K562 (cell line): ENCODE data around the gene DNAAF3. TPM values are rescaled to one million over a fixed set of nuclear protein-coding genes. Genes with fewer than 3 reads are reported as not detected.

Experiments used
- ATAC-seq: fragments of 200-7000 bp; cut with Tn5 transposase; 3 replicates; pipeline ENCODE4 v1.9.1; 2020; ENCODE audit warnings: moderate library complexity
- BruUV-seq: library from RNA; stranded (reverse); fragments of 400-500 nt; replicated peaks from 2 replicates; lab custom pipeline; 2021; lab: Mats Ljungman, UMichigan
- CTCF ChIA-PET: fragments of 300-600 bp; formaldehyde crosslinking; extraction: SDS; loops from one replicate; lab custom pipeline; 2021; ENCODE audit warnings: low intra/inter-chr PET ratio; lab: Yijun Ruan, JAX
- POLR2A ChIA-PET: fragments of 300-600, 350-650 bp; sonication (Branson Sonifier 250); formaldehyde crosslinking; extraction: SDS; loops from one replicate; lab custom pipeline; 2021; ENCODE audit warnings: antibody characterized with exemption, inconsistent platforms; lab: Yijun Ruan, JAX
- DNase-seq, 4 experiments: peaks; one replicate each; pipeline versions ENCODE4 v3.0.0 to v3.0.0-alpha.2; 2011 to 2018; ENCODE audit warnings: low spot score in 3 of 4, mixed read lengths in 3 of 4; ENCODE audit errors: extremely low read depth in 1 of 4
- FAIRE-seq: peaks from 2 replicates; lab custom pipeline; 2011; peaks lifted over from hg19 to GRCh38; lab: Jason Lieb, UNC
- H2AFZ ChIP-seq: 2 replicates; pipeline ENCODE4 v1.6.0; 2011; ENCODE audit warnings: low read depth, low read length, control low read depth, inconsistent platforms
- H3K27ac ChIP-seq: fragments of 200-600 bp; 3 replicates; pipeline ENCODE4 v1.8.0; 2011; ENCODE audit warnings: low read depth, mild to moderate bottlenecking, control low read depth, inconsistent platforms, low read length, moderate library complexity, mixed read lengths; ENCODE audit errors: extremely low read depth
- H3K27me3 ChIP-seq, 2 experiments: fragments of 300-600 bp in 1 of 2; 2 replicates in 1 of 2; 3 replicates in 1 of 2; pipeline versions ENCODE4 v1.6.0 to v1.8.0; 2011; ENCODE audit warnings: inconsistent platforms in 2 of 2, low read length in 2 of 2, mild to moderate bottlenecking in 1 of 2, mixed read lengths in 1 of 2, moderate library complexity in 1 of 2; ENCODE audit not compliant: control insufficient read depth in 2 of 2, insufficient read depth in 2 of 2
- H3K36me3 ChIP-seq: fragments of 300-600 bp; 3 replicates; pipeline ENCODE4 v1.8.0; 2011; ENCODE audit warnings: mild to moderate bottlenecking, low read length, inconsistent platforms; ENCODE audit not compliant: control insufficient read depth, insufficient read depth
- H3K4me1 ChIP-seq, 2 experiments: fragments of 200-600 bp in 1 of 2; replicated peaks in 1 of 2; 2 replicates in 1 of 2; 3 replicates in 1 of 2; pipeline versions ENCODE4 v1.5.1 to v1.8.0; 2011; ENCODE audit warnings: inconsistent platforms in 2 of 2, low read length in 2 of 2, mild to moderate bottlenecking in 1 of 2, mixed read lengths in 1 of 2, moderate library complexity in 1 of 2; ENCODE audit not compliant: control insufficient read depth in 2 of 2, insufficient read depth in 2 of 2
- H3K4me2 ChIP-seq: 2 replicates; pipeline ENCODE4 v1.6.1; 2011; ENCODE audit warnings: low read length, control low read depth, inconsistent platforms, mixed read lengths; ENCODE audit not compliant: insufficient read depth
- H3K4me3 ChIP-seq: fragments of 200-600 bp; sonication (generic), shearing (Covaris generic); 2 replicates; pipeline ENCODE4 v1.5.1; 2016; ENCODE audit warnings: control low read depth, inconsistent platforms
- H3K79me2 ChIP-seq: fragments of 200-600 bp; 3 replicates; pipeline ENCODE4 v1.8.0; 2011; ENCODE audit warnings: low read length, inconsistent platforms; ENCODE audit not compliant: control insufficient read depth, insufficient read depth
- H3K9ac ChIP-seq, 2 experiments: 2 replicates each; pipeline versions ENCODE4 v1.6.0 to v1.6.1; 2011; ENCODE audit warnings: low read depth in 2 of 2, low read length in 2 of 2, control low read depth in 1 of 2, inconsistent platforms in 1 of 2, mild to moderate bottlenecking in 1 of 2, mixed read lengths in 1 of 2; ENCODE audit not compliant: insufficient read depth in 1 of 2
- H3K9me1 ChIP-seq: one replicate; pipeline ENCODE4 v1.6.0; 2011; ENCODE audit warnings: inconsistent platforms, mild to moderate bottlenecking, low read length, moderate library complexity; ENCODE audit not compliant: control insufficient read depth, insufficient read depth
- H3K9me3 ChIP-seq: replicated peaks from 2 replicates; pipeline ENCODE4 v1.5.1; 2011; ENCODE audit warnings: low read depth, low read length, inconsistent platforms; ENCODE audit not compliant: control insufficient read depth, insufficient read depth
- H4K20me1 ChIP-seq: replicated peaks from 2 replicates; pipeline ENCODE4 v1.6.1; 2011; ENCODE audit warnings: low read length, inconsistent platforms, mixed read lengths; ENCODE audit not compliant: control insufficient read depth, insufficient read depth
- BRF2 ChIP-seq: IDR thresholded peaks from 3 replicates; pipeline ENCODE4 v1.6.1; 2011; ENCODE audit warnings: borderline replicate concordance, mild to moderate bottlenecking; ENCODE audit not compliant: insufficient read length, insufficient read depth
- FOXM1 ChIP-seq, 2 experiments: fragments of 450-650 bp in 1 of 2; sonication (generic) in 1 of 2; formaldehyde crosslinking in 1 of 2; IDR thresholded peaks; 2 replicates each; pipeline versions ENCODE4 v1.6.1 to v1.9.0; 2017 to 2022; ENCODE audit warnings: low read depth in 2 of 2, mild to moderate bottlenecking in 2 of 2, missing genetic modification reagents in 1 of 2, moderate library complexity in 1 of 2
- HDAC1 ChIP-seq, 2 experiments: fragments of 450-650 bp; IDR thresholded peaks; 2 replicates each; pipeline ENCODE4 v1.6.1; 2016 to 2017; ENCODE audit warnings: inconsistent platforms in 1 of 2, mild to moderate bottlenecking in 1 of 2, moderate library complexity in 1 of 2
- HLTF ChIP-seq: fragments of 450-650 bp; IDR thresholded peaks from 2 replicates; pipeline ENCODE4 v1.6.1; 2016
- HNRNPK ChIP-seq: fragments of 200-400 bp; formaldehyde crosslinking; IDR thresholded peaks from one replicate; pipeline ENCODE4 v1.6.1; 2018; ENCODE audit warnings: mild to moderate bottlenecking, low read depth, low read length; ENCODE audit not compliant: poor library complexity, severe bottlenecking
- ID3 ChIP-seq, 2 experiments: fragments of 250-450 bp in 1 of 2; fragments of 450-650 bp in 1 of 2; sonication (Bioruptor Pico) in 1 of 2; IDR thresholded peaks; 2 replicates each; pipeline versions ENCODE4 v1.6.1 to v1.8.0; 2016 to 2021; ENCODE audit warnings: mild to moderate bottlenecking in 2 of 2, moderate library complexity in 2 of 2, missing compliant biosample characterization in 1 of 2, missing genetic modification characterization in 1 of 2
- ILF3 ChIP-seq: fragments of 450-650 bp; IDR thresholded peaks from 2 replicates; pipeline ENCODE4 v1.6.1; 2018; ENCODE audit warnings: antibody characterized with exemption, mild to moderate bottlenecking, moderate library complexity, borderline replicate concordance
- ZC3H8 ChIP-seq: fragments of 450-650 bp; IDR thresholded peaks from 2 replicates; pipeline ENCODE4 v1.6.1; 2017
- ZNF124 ChIP-seq: sonication (generic); formaldehyde crosslinking; IDR thresholded peaks from 2 replicates; pipeline ENCODE4 v1.8.1; 2022; ENCODE audit warnings: missing genetic modification reagents
- ZNF324 ChIP-seq: fragments of 250-450 bp; sonication (Bioruptor Pico); IDR thresholded peaks from 2 replicates; pipeline ENCODE4 v1.4.0; 2020; ENCODE audit warnings: mild to moderate bottlenecking
- ZNF76 ChIP-seq: fragments of 250-450 bp; sonication (Bioruptor Pico); IDR thresholded peaks from 2 replicates; pipeline ENCODE4 v1.4.0; 2020; ENCODE audit warnings: mild to moderate bottlenecking, moderate library complexity, borderline replicate concordance
- ZNF785 ChIP-seq: fragments of 250-450 bp; sonication (Bioruptor Pico); IDR thresholded peaks from 2 replicates; pipeline ENCODE4 v1.4.0; 2020; ENCODE audit warnings: mild to moderate bottlenecking
- ZNF830 ChIP-seq: fragments of 250-450 bp; sonication (Bioruptor Pico); IDR thresholded peaks from 2 replicates; pipeline ENCODE4 v1.5.0; 2021; ENCODE audit warnings: mild to moderate bottlenecking
- WGBS: fragments of 100-300 bp; shearing (Covaris generic); methylation state at CpG from one replicate; pipeline ENCODE4 v1.1.6; 2016; ENCODE audit warnings: low coverage, mixed read lengths; ENCODE audit not compliant: insufficient coverage; ENCODE audit errors: missing lambda C conversion rate; 5-methylcytosine and 5-hydroxymethylcytosine counted together
- in situ Hi-C: fragments of 300-500 bp; cut with MboI; formaldehyde crosslinking; loops from 4 replicates; pipeline ENCODE4 v1.15.0; 2018; ENCODE audit warnings: inconsistent platforms, mixed read lengths
- intact Hi-C: fragments of 100-400 bp; cut with micrococcal nuclease; formaldehyde crosslinking; loops from 2 replicates; pipeline ENCODE4 v1.14.2; 2022
- polyA plus RNA-seq, 8 experiments: library from polyadenylated mRNA; depleted of rRNA in 4 of 8; stranded (reverse) in 5 of 8; unstranded in 3 of 8; fragments of >200 nt; fragmentation: Nextera tagmentation in 2 of 8; fragmentation: Illumina TruSeq in 1 of 8; extraction: Ambion mirVana in 2 of 8; extraction: Trizol in 1 of 8; gene quantifications; 2 replicates each; pipeline versions ENCODE4 v1.2.1 to v1.2.3, GENCODE V29; 2011 to 2014; ENCODE audit warnings: inconsistent platforms in 1 of 8, missing spikeins in 1 of 8
- total RNA-seq, 7 experiments: library from RNA; depleted of rRNA in 6 of 7; stranded (reverse); fragments of >200 nt in 6 of 7; fragmentation: Illumina TruSeq in 2 of 7; extraction: Trizol in 2 of 7; gene quantifications; 2 replicates each; pipeline versions ENCODE4 v1.2.1 to v1.2.3, GENCODE V29; 2011 to 2021; ENCODE audit warnings: low replicate concordance in 1 of 7

The DNAAF3 gene
- total and polyA plus RNA-seq, 9 of the 15 experiments (the other 6 are each of a cell fraction or from before 2014, with no cell fraction given), result 21.6 to 61.5 (median 43.0) TPM

GRCh38 chr19:55196803-55197202, 30.4 kb upstream of the DNAAF3 start (continued):
- no peak for TF ChIP-seq BRF2
- TF ChIP-seq FOXM1 (IDR thresholded peaks at IDR 0.05; ENCODE audit: low read depth), result no peak
- TF ChIP-seq FOXM1 (CRISPR knock-in tag; IDR thresholded peaks at IDR 0.05; ENCODE audit: low read depth), result no peak
- no peak for TF ChIP-seq ZNF830
- no peak for TF ChIP-seq ZNF785 (CRISPR knock-in tag)
- TF ChIP-seq ZNF76 (CRISPR knock-in tag), result no peak
- no peak for TF ChIP-seq ZNF324 (CRISPR knock-in tag)
- no peak for TF ChIP-seq HDAC1 (IDR thresholded peaks at IDR 0.05)
- no peak for TF ChIP-seq ZC3H8
- no peak for TF ChIP-seq HNRNPK

- CTCF ChIA-PET, result no interaction called here
- Histone ChIP-seq H3K9me1 (no peaks in the 10 kb centered on the region), H3K27me3 (no peaks in the 10 kb centered on the region), H3K27ac (no peak overlapping the region), H2AFZ (no peak overlapping the region), H4K20me1 (no peaks in the 10 kb centered on the region), H3K36me3 (peaks cover 45% of the 10 kb centered on the region), H3K4me3 (no peak overlapping the region), H3K79me2 (no peaks in the 10 kb centered on the region), H3K4me2 (no peak overlapping the region), H3K9ac (no peak overlapping the region), H3K4me1 (peaks cover 0 to 12% of the 10 kb centered on the region in 2 experiments; a peak in 1 of 5 replicates), H3K9me3 (no peaks in the 10 kb centered on the region)
- in situ Hi-C loops (no loop called here), intact Hi-C loops (no loop called here)
- WGBS, result 79% methylated on average over 10 of the region's 12 CpGs
- DNase-seq (no peak), ATAC-seq (no peak), FAIRE-seq (no peak)
- POLR2A ChIA-PET, result interaction anchor here (0.7 to 1.8 kb wide), 2 partner anchors 18 to 23 kb away, joined by 5 to 6 read pairs; no protein-coding TSS in a partner anchor
- BruUV-seq, result no TSS peak
- no peak for TF ChIP-seq ZNF124 (CRISPR knock-in tag)
- no peak for TF ChIP-seq ILF3
- TF ChIP-seq ID3 (CRISPR knock-in tag; IDR thresholded peaks at IDR 0.05), result no peak
- TF ChIP-seq ID3 (tag; IDR thresholded peaks at IDR 0.05), result no peak
- TF ChIP-seq HLTF, result no peak
Measured at GRCh38 chr19:55193481-55193880, 27.1 kb upstream of the DNAAF3 start.
